Measurements from ENCODE around the gene CLDND2.

DNA sequence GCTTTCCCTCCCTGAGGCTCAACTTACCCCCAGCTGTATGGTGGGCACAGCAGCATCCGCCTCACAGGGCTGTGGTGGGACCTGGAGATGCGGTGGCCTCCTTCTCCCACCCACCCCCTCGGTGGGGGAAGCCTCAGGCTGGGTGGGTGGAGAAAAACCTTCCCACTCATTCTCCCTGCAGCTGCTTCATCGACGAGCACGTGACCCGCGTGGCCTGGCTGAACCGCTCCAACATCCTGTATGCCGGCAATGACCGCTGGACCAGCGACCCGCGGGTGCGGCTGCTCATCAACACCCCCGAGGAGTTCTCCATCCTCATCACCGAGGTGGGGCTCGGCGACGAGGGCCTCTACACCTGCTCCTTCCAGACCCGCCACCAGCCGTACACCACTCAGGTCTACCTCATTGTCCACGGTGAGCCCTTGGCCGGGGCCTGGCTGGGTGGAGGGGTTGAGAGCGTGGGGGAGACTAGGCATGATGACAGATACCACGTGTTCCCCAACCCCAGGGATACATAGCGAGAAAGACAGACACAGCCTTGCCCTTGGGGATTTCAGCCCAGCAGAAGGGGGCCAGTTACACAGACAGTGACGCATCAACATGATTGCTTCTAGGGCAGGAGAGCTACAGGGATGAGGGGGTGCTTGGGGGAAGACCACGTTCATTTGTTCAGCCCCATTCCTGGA lies 45.2 kb downstream of the CLDND2 start:
- TF ChIP-seq, protein P1, sequence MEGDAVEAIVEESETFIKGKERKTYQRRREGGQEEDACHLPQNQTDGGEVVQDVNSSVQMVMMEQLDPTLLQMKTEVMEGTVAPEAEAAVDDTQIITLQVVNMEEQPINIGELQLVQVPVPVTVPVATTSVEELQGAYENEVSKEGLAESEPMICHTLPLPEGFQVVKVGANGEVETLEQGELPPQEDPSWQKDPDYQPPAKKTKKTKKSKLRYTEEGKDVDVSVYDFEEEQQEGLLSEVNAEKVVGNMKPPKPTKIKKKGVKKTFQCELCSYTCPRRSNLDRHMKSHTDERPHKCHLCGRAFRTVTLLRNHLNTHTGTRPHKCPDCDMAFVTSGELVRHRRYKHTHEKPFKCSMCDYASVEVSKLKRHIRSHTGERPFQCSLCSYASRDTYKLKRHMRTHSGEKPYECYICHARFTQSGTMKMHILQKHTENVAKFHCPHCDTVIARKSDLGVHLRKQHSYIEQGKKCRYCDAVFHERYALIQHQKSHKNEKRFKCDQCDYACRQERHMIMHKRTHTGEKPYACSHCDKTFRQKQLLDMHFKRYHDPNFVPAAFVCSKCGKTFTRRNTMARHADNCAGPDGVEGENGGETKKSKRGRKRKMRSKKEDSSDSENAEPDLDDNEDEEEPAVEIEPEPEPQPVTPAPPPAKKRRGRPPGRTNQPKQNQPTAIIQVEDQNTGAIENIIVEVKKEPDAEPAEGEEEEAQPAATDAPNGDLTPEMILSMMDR (IDR thresholded peaks at IDR 0.05 in 2 of 3, conservative IDR thresholded peaks at IDR 0.05 in 1 of 3; ENCODE audit: control insufficient read depth in 2 of 3, extremely low read depth in 1 of 3, insufficient read depth in 1 of 3, low read depth in 3 of 3, low read length in 3 of 3): no peak
- TF ChIP-seq SMC3 (IDR thresholded peaks at IDR 0.05; ENCODE audit: borderline replicate concordance, low read length): no peak
- TF ChIP-seq MEF2A (IDR thresholded peaks at IDR 0.05; ENCODE audit: insufficient read depth, low read depth, low read length): no peak
- TF ChIP-seq ZNF274 (IDR thresholded peaks at IDR 0.05; ENCODE audit: insufficient read depth, insufficient read length): no peak
- TF ChIP-seq ZBTB33 (IDR thresholded peaks at IDR 0.05): no peak
- TF ChIP-seq, protein P2, sequence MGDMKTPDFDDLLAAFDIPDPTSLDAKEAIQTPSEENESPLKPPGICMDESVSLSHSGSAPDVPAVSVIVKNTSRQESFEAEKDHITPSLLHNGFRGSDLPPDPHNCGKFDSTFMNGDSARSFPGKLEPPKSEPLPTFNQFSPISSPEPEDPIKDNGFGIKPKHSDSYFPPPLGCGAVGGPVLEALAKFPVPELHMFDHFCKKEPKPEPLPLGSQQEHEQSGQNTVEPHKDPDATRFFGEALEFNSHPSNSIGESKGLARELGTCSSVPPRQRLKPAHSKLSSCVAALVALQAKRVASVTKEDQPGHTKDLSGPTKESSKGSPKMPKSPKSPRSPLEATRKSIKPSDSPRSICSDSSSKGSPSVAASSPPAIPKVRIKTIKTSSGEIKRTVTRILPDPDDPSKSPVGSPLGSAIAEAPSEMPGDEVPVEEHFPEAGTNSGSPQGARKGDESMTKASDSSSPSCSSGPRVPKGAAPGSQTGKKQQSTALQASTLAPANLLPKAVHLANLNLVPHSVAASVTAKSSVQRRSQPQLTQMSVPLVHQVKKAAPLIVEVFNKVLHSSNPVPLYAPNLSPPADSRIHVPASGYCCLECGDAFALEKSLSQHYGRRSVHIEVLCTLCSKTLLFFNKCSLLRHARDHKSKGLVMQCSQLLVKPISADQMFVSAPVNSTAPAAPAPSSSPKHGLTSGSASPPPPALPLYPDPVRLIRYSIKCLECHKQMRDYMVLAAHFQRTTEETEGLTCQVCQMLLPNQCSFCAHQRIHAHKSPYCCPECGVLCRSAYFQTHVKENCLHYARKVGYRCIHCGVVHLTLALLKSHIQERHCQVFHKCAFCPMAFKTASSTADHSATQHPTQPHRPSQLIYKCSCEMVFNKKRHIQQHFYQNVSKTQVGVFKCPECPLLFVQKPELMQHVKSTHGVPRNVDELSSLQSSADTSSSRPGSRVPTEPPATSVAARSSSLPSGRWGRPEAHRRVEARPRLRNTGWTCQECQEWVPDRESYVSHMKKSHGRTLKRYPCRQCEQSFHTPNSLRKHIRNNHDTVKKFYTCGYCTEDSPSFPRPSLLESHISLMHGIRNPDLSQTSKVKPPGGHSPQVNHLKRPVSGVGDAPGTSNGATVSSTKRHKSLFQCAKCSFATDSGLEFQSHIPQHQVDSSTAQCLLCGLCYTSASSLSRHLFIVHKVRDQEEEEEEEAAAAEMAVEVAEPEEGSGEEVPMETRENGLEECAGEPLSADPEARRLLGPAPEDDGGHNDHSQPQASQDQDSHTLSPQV (IDR thresholded peaks at IDR 0.05): no peak
- no peak for TF ChIP-seq MYC (IDR thresholded peaks at IDR 0.05; ENCODE audit: insufficient read depth, insufficient read length, insufficient replicate concordance, low read length, severe bottlenecking)
- TF ChIP-seq, protein P3, sequence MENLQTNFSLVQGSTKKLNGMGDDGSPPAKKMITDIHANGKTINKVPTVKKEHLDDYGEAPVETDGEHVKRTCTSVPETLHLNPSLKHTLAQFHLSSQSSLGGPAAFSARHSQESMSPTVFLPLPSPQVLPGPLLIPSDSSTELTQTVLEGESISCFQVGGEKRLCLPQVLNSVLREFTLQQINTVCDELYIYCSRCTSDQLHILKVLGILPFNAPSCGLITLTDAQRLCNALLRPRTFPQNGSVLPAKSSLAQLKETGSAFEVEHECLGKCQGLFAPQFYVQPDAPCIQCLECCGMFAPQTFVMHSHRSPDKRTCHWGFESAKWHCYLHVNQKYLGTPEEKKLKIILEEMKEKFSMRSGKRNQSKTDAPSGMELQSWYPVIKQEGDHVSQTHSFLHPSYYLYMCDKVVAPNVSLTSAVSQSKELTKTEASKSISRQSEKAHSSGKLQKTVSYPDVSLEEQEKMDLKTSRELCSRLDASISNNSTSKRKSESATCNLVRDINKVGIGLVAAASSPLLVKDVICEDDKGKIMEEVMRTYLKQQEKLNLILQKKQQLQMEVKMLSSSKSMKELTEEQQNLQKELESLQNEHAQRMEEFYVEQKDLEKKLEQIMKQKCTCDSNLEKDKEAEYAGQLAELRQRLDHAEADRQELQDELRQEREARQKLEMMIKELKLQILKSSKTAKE (IDR thresholded peaks at IDR 0.05; ENCODE audit: low read depth, poor library complexity, severe bottlenecking): no peak
- no peak for TF ChIP-seq PRDM15 (CRISPR knock-in tag; IDR thresholded peaks at IDR 0.05)
- no peak for TF ChIP-seq FOS (IDR thresholded peaks at IDR 0.05; ENCODE audit: borderline replicate concordance, extremely low read depth, insufficient read length)
- no peak for TF ChIP-seq USF2 (IDR thresholded peaks at IDR 0.05; ENCODE audit: borderline replicate concordance, low read depth, low read length)
- no peak for TF ChIP-seq RFX5 (IDR thresholded peaks at IDR 0.05; ENCODE audit: low read depth, low read length)
- TF ChIP-seq MAX (IDR thresholded peaks at IDR 0.05; ENCODE audit: low read depth, low read length): no peak
- no peak for TF ChIP-seq ATF3 (IDR thresholded peaks at IDR 0.05; ENCODE audit: borderline replicate concordance, extremely low read depth, low read depth, low read length)
